ENCODE results near the gene PCDHA4.
A peak's percentile ranks its signal among the peaks of the same experiment; 100 is the strongest.

The PCDHA4 gene

DNA sequence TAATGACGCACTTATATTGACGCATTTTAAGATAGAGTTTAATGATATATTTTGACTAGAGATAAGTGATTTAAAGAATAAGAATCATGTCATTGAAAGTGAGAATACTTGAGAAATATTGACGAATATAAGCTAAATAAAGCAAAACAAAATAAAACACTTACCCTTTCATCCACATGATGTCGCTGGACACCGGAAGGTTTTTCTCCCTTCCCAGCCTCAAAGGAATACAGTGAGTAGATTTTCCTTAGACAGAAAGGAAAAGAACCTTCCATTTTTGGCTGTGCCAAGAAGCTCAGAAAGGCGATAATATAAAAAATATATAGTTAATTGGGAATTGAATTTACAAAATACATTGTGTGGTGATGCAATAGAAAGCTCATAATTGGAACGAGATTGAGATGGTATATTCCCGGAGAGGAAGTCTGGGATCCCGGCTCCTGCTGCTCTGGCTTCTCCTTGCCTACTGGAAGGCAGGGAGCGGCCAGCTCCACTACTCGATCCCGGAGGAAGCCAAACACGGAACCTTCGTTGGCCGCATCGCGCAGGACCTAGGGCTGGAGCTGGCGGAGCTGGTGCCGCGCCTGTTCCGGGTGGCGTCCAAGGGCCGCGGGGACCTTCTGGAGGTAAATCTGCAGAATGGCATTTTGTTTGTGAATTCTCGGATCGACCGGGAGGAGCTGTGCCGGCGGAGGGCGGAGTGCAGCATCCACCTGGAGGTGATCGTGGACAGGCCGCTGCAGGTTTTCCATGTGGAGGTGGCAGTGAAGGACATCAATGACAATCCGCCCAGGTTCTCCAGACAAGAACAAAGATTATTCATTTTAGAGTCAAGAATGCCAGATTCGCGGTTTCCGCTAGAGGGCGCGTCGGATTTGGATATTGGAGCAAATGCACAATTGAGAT, 14.8 kb downstream of the PCDHA4 start, which contains the start of gene PCDHA5:
PCDHA5 (plus strand) TSS at position 239 of the 906 bp plus-strand sequence.
- TF ChIP-seq CTCF (IDR thresholded peaks at IDR 0.05): peak; percentile 90

DNA sequence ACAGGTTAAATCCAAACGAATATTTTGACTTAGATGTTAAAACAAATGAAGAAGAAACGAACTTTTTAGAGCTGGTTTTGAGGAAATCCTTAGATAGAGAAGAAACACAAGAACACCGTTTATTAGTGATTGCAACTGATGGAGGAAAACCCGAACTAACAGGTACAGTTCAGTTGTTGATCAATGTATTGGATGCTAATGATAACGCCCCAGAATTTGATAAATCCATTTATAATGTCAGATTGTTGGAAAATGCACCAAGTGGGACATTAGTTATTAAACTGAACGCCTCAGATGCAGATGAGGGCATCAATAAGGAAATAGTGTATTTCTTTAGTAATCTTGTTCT, 15.4 kb downstream of the PCDHA4 start:
- TF ChIP-seq CTCF (IDR thresholded peaks at IDR 0.05): 0 out of 2 replicates have a peak, but pooled peaks have one; percentile 11

GRCh38 chr5:140823475-140823874, 16.6 kb downstream of the PCDHA4 start:
- no peak for TF ChIP-seq CTCF (IDR thresholded peaks at IDR 0.05)

DNA sequence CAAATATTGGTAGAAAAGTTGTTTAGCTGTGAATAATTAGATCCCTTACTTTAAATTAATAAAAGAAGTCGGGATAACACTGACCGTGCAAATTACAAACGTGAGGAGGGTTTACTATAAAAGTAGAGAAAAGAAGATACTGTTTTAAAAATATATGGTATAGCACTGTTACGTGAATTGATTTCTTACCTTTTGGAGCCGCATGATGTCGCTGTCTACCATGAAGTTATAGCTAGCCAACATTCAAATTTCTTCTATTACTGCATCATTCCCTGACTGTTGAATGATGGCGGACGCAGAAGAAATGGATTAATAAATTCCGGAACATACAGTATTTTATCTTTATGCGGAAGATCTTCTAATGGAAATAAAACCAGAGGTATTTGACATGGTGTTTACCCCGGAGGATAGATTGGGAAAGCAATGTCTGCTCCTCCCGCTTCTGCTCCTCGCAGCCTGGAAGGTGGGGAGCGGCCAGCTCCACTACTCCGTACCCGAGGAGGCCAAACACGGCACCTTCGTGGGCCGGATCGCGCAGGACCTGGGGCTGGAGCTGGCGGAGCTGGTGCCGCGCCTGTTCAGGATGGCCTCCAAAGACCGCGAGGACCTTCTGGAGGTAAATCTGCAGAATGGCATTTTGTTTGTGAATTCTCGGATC, 21.0 kb downstream of the PCDHA4 start, which contains the start of gene PCDHA6:
PCDHA6 (plus strand) TSS at position 257 of the 658 bp plus-strand sequence; CDS start at position 389, 132 bp downstream.
- TF ChIP-seq CTCF (IDR thresholded peaks at IDR 0.05): peak; percentile 21; the same call in 1 of the 2 replicates

GRCh38 chr5:140828362-140828737, 21.5 kb downstream of the PCDHA4 start:
- TF ChIP-seq CTCF (IDR thresholded peaks at IDR 0.05): peak; percentile 12; the same call in 1 of the 2 replicates

DNA sequence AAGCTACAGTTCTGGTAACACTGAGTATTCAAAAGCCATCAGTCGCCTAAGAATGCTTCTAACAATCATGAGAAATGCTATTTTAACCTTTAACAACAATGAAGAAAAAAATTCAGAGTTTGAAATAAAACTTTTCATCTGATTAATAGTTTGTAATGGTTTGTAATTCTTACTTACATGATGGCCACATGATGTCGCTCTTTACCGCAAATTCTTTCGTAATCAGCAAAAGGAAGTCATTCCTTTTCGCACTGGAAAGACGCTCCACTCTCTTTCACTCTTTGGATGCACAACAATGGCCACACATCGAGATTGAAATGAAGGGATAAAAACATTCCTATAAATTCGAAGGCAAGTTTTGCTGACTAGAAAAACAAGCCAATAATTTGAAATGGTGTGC, 27.1 kb downstream of the PCDHA4 start, which contains the start of gene PCDHA7:
PCDHA7 (plus strand) TSS at position 277 of the 400 bp plus-strand sequence; CDS start at position 392, 115 bp downstream.
- peak; percentile 27; the same call in 1 of the 2 replicates for TF ChIP-seq CTCF (IDR thresholded peaks at IDR 0.05)

DNA sequence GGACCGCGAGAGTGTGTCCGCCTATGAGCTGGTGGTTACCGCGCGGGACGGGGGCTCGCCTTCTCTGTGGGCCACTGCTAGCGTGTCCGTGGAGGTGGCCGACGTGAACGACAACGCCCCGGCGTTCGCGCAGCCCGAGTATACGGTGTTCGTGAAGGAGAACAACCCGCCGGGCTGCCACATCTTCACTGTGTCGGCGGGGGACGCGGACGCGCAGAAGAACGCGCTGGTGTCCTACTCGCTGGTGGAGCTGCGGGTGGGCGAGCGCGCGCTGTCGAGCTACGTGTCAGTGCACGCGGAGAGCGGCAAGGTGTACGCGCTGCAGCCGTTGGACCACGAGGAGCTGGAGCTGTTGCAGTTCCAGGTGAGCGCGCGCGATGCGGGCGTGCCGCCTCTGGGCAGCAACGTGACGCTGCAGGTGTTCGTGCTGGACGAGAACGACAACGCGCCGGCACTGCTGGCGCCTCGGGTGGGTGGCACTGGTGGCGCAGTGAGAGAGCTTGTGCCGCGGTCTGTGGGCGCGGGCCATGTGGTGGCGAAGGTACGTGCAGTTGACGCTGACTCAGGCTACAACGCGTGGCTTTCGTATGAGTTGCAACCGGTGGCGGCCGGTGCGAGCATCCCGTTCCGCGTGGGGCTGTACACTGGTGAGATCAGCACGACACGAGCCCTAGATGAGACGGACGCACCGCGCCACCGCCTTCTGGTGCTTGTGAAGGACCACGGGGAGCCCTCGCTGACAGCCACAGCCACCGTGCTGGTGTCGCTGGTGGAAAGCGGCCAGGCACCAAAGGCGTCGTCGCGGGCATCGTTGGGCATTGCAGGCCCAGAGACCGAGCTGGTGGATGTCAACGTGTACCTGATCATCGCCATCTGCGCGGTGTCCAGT, 29.0 kb downstream of the PCDHA4 start:
- TF ChIP-seq CTCF (IDR thresholded peaks at IDR 0.05): no peak
